Measurements from ENCODE around the gene TPK1. TPM values are rescaled to one million over a fixed set of nuclear protein-coding genes. Genes with fewer than 3 reads are reported as not detected.

The TPK1 gene
- total RNA-seq: 6.7 TPM
- polyA plus RNA-seq: 7.4 TPM
- long read RNA-seq, donor 1: 0 reads
- long read RNA-seq, donor 2: 0 reads
- long read RNA-seq, donor 3, partial matches to known transcripts: 0 of 1 reads
- long read RNA-seq, donor 3, other reads (novel, unspliced or antisense): 0 of 1 reads
- long read RNA-seq, donor 4, partial matches to known transcripts: 0 of 2 reads
- long read RNA-seq, donor 4, other reads (novel, unspliced or antisense): 0 of 2 reads
- long read RNA-seq, donor 5, partial matches to known transcripts: 0 of 4 reads
- long read RNA-seq, donor 5, other reads (novel, unspliced or antisense): 0 of 4 reads
- long read RNA-seq, donor 6, partial matches to known transcripts: 0 of 1 reads
- long read RNA-seq, donor 6, other reads (novel, unspliced or antisense): 0 of 1 reads
- long read RNA-seq, donor 7, partial matches to known transcripts: 0 of 5 reads
- long read RNA-seq, donor 7, other reads (novel, unspliced or antisense): 0 of 5 reads
- long read RNA-seq, donor 8: 0 reads
- long read RNA-seq, donor 9, partial matches to known transcripts: 0 of 2 reads
- long read RNA-seq, donor 9, other reads (novel, unspliced or antisense): 0 of 2 reads
- long read RNA-seq, donor 10, partial matches to known transcripts: 0 of 2 reads
- long read RNA-seq, donor 10, other reads (novel, unspliced or antisense): 0 of 2 reads

DNA sequence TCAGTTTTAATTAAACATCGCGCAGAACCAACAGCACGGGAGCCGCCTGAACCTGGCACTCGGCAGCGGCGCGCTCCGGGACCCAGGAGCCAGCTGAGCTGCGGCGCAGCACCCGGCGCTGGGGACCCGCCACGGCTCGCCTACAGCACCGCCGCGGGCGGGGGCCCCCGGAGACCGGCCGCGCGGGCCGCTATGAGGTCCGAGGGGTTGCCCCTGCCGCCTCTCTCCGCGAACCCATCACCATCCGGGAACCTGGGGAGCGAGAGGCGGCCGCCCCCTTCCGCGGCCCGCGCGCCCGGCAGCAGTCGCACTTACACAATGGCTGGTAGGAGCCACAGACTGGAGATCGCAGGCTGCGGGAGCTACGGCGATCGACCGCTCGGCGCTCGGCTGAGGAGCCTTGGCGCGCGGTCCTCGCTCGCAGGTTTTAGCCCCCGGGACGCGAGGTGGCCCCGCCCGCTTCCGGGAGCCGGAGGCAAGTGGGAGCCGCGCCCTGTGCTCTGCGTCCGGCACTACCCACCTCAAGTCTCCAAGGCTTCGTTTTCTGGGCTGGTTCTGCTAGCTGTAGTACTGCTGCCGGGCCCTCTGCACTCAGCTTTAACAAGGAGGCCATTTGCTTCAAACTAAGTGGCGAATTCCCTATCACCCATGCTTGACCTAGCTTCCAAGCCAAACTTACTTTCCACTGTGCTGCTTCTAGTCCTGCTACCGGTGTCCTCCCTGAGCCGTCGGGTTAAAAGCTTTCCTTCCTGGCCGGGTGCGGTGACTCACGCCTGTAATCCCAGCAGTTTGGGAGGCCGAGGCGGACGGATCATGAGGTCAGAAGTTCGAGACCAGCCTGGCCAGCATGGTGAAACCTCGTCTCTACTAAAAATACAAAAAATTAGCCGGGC is at the start of gene TPK1:
TSS of gene TPK1 (minus strand) at position 402 of the 893 bp plus-strand sequence. CDS start 451 bp downstream, outside the sequence.
- H3K4me3 ChIP-seq (ENCODE audit: low read length in 2 of 2): peak within 1 kb of the TSS; percentile 86 to 91
- no peaks in the 10 kb centered on the region for H3K36me3 ChIP-seq (ENCODE audit: control insufficient read depth in 2 of 2, insufficient read depth in 2 of 2, low read length in 1 of 2)
- H3K27ac ChIP-seq (ENCODE audit: low read depth in 1 of 2, low read length in 1 of 2): peak within 1 kb of the TSS; percentile 81 to 95
- H3K4me1 ChIP-seq (ENCODE audit: control insufficient read depth in 2 of 2, insufficient read depth in 2 of 2, low read length in 2 of 2): peaks cover 5 to 10% of the 10 kb centered on the region in 2 donors
- H3K9me3 ChIP-seq (ENCODE audit: control insufficient read depth in 2 of 2, insufficient read depth in 1 of 2, low read length in 1 of 2): peaks cover 0 to 7% of the 10 kb centered on the region in 2 donors
- WGBS: 9% methylated on average over 81 of the region's 81 CpGs
- H3K27me3 ChIP-seq (ENCODE audit: control insufficient read depth in 2 of 2, insufficient read depth in 1 of 2, low read length in 1 of 2): no peaks in the 10 kb centered on the region
- DNase-seq (ENCODE audit: low read depth in 6 of 9, low spot score in 9 of 9): peak; percentile 79 to 96 (median 89)

DNA sequence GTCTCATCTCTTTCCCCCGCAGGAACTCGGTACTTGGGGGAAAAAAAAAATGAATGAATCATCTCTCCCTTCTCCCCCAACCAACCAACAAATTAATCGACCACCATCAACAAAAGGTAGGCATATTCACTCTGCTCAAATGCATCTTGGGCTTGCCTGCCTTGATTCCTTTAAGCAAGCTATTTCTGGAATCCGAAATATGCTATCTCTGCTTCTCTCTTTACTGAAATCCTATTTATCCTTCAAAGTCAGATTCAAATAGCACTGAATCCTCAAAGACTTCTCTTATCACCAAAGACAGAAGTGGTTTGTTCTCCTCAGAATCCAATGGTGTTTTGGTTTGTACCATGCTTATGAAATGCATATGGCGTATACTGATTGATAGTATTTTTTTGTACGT is 49.6 kb upstream of the TPK1 start:
- no peak for DNase-seq (ENCODE audit: low read depth in 6 of 9, low spot score in 9 of 9)
- Histone ChIP-seq H3K27ac (ENCODE audit: low read depth in 1 of 2, low read length in 1 of 2) (no peak overlapping the region), H3K27me3 (ENCODE audit: control insufficient read depth in 2 of 2, insufficient read depth in 1 of 2, low read length in 1 of 2) (no peaks in the 10 kb centered on the region), H3K4me1 (ENCODE audit: control insufficient read depth in 2 of 2, insufficient read depth in 2 of 2, low read length in 2 of 2) (no peaks in the 10 kb centered on the region), H3K4me3 (ENCODE audit: low read length in 2 of 2) (no peak overlapping the region), H3K9me3 (ENCODE audit: control insufficient read depth in 2 of 2, insufficient read depth in 1 of 2, low read length in 1 of 2) (no peaks in the 10 kb centered on the region), H3K36me3 (ENCODE audit: control insufficient read depth in 2 of 2, insufficient read depth in 2 of 2, low read length in 1 of 2) (no peaks in the 10 kb centered on the region)
- 93% methylated on average over 6 of the region's 6 CpGs for WGBS

DNA sequence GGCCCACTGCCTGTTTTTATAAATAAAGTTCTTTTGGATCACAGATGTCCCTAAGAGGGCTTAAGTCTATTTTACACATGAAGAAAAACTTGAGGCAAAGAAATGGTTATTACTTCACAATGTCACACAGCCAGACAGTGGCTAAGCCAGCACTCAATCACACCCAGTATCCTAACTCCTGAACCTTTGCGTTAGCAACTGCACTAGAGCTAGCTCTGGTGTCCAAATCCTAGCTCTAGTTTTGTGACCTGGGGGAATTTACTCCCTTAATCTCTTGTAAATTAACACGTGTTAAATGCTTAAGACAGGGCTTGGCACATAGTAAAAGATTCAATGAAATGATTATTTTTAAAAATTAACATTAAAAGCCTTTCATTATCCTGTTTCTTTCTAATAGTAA is 49.0 kb upstream of the TPK1 start:
- 92% methylated on average over 2 of the region's 2 CpGs for WGBS

DNA sequence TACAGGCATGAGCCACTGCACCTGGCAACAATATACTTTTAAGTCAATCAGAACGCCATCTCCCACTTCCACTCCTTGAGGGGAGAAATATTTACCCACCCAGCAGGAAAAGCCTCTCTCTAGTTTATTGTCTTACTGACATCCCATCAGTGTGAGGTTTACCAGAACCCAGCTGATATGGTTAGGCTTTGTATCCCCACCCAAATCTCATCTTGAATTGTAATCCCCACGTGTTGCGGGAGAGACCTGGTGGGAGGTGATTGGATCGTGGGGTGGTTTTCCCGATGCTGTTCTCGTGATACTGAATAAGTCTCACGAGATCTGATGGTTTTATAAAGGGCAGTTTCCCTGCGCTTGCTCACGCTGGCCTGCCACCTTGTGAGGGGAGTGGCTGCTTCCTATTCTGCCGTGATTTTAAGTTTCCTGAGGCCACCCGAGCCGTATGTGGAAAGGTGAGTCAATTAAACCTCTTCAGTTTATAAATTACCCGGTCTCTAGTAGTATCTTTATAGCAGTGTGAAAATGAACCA is 37.5 kb upstream of the TPK1 start:
- Histone ChIP-seq H3K36me3 (ENCODE audit: control insufficient read depth in 2 of 2, insufficient read depth in 2 of 2, low read length in 1 of 2) (no peaks in the 10 kb centered on the region), H3K4me1 (ENCODE audit: control insufficient read depth in 2 of 2, insufficient read depth in 2 of 2, low read length in 2 of 2) (no peaks in the 10 kb centered on the region), H3K4me3 (ENCODE audit: low read length in 2 of 2) (no peak overlapping the region), H3K27ac (ENCODE audit: low read depth in 1 of 2, low read length in 1 of 2) (no peak overlapping the region), H3K9me3 (ENCODE audit: control insufficient read depth in 2 of 2, insufficient read depth in 1 of 2, low read length in 1 of 2) (no peaks in the 10 kb centered on the region), H3K27me3 (ENCODE audit: control insufficient read depth in 2 of 2, insufficient read depth in 1 of 2, low read length in 1 of 2) (no peaks in the 10 kb centered on the region)
- WGBS: 95% methylated on average over 13 of the region's 13 CpGs
- no peak for DNase-seq (ENCODE audit: low read depth in 6 of 9, low spot score in 9 of 9)

More for the DNA sequence above, 49.0 kb upstream of the TPK1 start:
- DNase-seq (ENCODE audit: low read depth in 6 of 9, low spot score in 9 of 9): no peak
- Histone ChIP-seq H3K9me3 (ENCODE audit: control insufficient read depth in 2 of 2, insufficient read depth in 1 of 2, low read length in 1 of 2) (no peaks in the 10 kb centered on the region), H3K27ac (ENCODE audit: low read depth in 1 of 2, low read length in 1 of 2) (no peak overlapping the region), H3K4me1 (ENCODE audit: control insufficient read depth in 2 of 2, insufficient read depth in 2 of 2, low read length in 2 of 2) (no peaks in the 10 kb centered on the region), H3K27me3 (ENCODE audit: control insufficient read depth in 2 of 2, insufficient read depth in 1 of 2, low read length in 1 of 2) (no peaks in the 10 kb centered on the region), H3K36me3 (ENCODE audit: control insufficient read depth in 2 of 2, insufficient read depth in 2 of 2, low read length in 1 of 2) (no peaks in the 10 kb centered on the region), H3K4me3 (ENCODE audit: low read length in 2 of 2) (no peak overlapping the region)

DNA sequence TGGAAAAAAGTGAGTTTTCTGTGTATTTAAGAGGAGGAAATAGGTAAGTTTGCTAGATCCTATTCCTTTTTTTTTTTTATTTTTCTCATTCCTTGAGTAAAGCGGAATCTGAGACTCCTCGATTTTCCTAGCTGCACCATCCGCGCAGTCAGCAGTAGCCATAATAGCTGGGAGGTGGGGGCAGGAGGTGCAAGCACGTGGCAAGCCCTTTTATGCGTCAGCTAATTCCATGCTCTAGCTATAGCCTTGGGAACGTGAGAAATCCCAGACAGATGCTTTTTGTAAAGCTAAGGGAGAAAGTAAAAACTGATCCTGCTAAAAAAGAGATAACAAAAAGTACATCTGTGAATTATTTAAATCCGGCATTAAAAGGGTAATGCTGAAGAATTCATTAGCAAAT is 33.2 kb upstream of the TPK1 start:
- DNase-seq (ENCODE audit: low read depth in 6 of 9, low spot score in 9 of 9): no peak
- no peaks in the 10 kb centered on the region for H3K27me3 ChIP-seq (ENCODE audit: control insufficient read depth in 2 of 2, insufficient read depth in 1 of 2, low read length in 1 of 2)
- 89% methylated on average over 8 of the region's 8 CpGs for WGBS
- H3K36me3 ChIP-seq (ENCODE audit: control insufficient read depth in 2 of 2, insufficient read depth in 2 of 2, low read length in 1 of 2): no peaks in the 10 kb centered on the region
- no peaks in the 10 kb centered on the region for H3K9me3 ChIP-seq (ENCODE audit: control insufficient read depth in 2 of 2, insufficient read depth in 1 of 2, low read length in 1 of 2)
- no peak overlapping the region for H3K27ac ChIP-seq (ENCODE audit: low read depth in 1 of 2, low read length in 1 of 2)
- no peak overlapping the region for H3K4me3 ChIP-seq (ENCODE audit: low read length in 2 of 2)
- no peaks in the 10 kb centered on the region for H3K4me1 ChIP-seq (ENCODE audit: control insufficient read depth in 2 of 2, insufficient read depth in 2 of 2, low read length in 2 of 2)

DNA sequence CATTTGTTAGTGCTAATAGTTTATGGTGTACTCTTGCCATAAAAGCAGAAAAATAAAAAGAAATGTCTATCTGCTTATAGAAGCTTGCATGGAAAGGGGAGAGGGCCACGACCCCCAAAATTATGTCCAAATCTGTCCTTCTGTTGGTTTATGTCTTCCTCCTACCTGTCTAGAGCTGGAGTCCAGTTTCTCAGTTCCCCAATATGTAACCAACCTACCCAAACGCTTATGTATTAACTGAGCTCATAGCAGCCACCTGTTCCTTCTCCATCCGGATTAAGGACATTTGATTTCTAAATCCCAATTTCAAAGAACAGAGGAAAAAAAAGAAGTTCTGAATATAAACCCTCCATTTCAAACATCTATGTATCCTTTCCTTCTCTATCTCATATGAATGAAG is 30.3 kb upstream of the TPK1 start:
- no peaks in the 10 kb centered on the region for H3K4me1 ChIP-seq (ENCODE audit: control insufficient read depth in 2 of 2, insufficient read depth in 2 of 2, low read length in 2 of 2)
- no peak overlapping the region for H3K4me3 ChIP-seq (ENCODE audit: low read length in 2 of 2)
- no peak overlapping the region for H3K27ac ChIP-seq (ENCODE audit: low read depth in 1 of 2, low read length in 1 of 2)
- H3K36me3 ChIP-seq (ENCODE audit: control insufficient read depth in 2 of 2, insufficient read depth in 2 of 2, low read length in 1 of 2): no peaks in the 10 kb centered on the region
- no peak for DNase-seq (ENCODE audit: low read depth in 6 of 9, low spot score in 9 of 9)
- 96% methylated on average over 3 of the region's 3 CpGs for WGBS
- no peaks in the 10 kb centered on the region for H3K27me3 ChIP-seq (ENCODE audit: control insufficient read depth in 2 of 2, insufficient read depth in 1 of 2, low read length in 1 of 2)
- H3K9me3 ChIP-seq (ENCODE audit: control insufficient read depth in 2 of 2, insufficient read depth in 1 of 2, low read length in 1 of 2): no peaks in the 10 kb centered on the region

DNA sequence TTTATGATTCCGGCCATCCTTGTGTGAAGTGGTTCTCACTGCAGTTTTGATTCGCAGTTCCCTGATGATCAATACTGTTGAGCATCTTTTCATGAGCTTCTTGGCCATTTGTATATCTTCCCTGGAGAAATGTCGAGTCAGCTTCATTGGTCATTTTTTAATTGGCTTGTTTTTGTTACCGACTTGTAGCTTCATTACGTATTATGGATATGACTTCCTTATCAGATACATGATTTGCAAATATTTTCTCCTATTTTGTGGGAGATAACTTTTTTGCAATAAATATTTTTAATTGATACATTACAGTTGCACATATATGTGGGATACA is 27.4 kb upstream of the TPK1 start:
- Histone ChIP-seq H3K27me3 (ENCODE audit: control insufficient read depth in 2 of 2, insufficient read depth in 1 of 2, low read length in 1 of 2) (no peaks in the 10 kb centered on the region), H3K4me1 (ENCODE audit: control insufficient read depth in 2 of 2, insufficient read depth in 2 of 2, low read length in 2 of 2) (no peaks in the 10 kb centered on the region), H3K36me3 (ENCODE audit: control insufficient read depth in 2 of 2, insufficient read depth in 2 of 2, low read length in 1 of 2) (no peaks in the 10 kb centered on the region), H3K4me3 (ENCODE audit: low read length in 2 of 2) (no peak overlapping the region), H3K27ac (ENCODE audit: low read depth in 1 of 2, low read length in 1 of 2) (no peak overlapping the region), H3K9me3 (ENCODE audit: control insufficient read depth in 2 of 2, insufficient read depth in 1 of 2, low read length in 1 of 2) (no peaks in the 10 kb centered on the region)
- no peak for DNase-seq (ENCODE audit: low read depth in 6 of 9, low spot score in 9 of 9)
- 96% methylated on average over 5 of the region's 5 CpGs for WGBS

DNA sequence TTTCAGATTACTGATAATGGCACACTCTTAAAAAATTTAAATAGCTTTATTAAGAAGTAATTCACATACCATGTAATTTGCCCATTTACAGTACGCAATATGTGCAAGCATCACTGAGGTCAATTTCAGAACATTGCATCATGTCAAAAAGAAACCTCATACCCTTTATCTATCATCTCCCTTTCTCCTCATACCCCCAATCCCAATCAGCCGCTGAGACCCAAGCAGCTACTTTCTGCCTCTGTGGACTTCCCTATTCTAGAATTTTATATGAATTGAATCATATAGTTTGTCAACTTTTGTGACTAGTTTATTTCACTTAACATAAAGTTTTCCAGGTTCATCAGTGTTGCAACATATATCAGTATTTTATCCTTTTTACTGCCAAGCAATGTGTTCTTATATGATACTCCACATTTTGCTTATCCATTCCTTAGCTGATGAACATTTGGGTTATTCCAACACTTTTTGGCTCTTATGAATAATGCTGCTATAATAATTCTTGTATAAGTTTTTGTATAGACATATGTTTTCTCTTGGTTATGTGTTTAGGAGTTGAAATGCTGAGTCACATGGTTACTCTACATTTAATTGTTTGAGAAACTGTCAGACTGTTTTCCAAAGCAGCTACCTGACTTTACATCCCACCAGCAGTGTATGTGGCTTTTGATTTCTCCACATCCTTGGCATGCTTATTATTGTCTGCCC is 26.9 kb upstream of the TPK1 start:
- DNase-seq (ENCODE audit: low read depth in 6 of 9, low spot score in 9 of 9): no peak
- Histone ChIP-seq H3K9me3 (ENCODE audit: control insufficient read depth in 2 of 2, insufficient read depth in 1 of 2, low read length in 1 of 2) (no peaks in the 10 kb centered on the region), H3K4me3 (ENCODE audit: low read length in 2 of 2) (no peak overlapping the region), H3K27me3 (ENCODE audit: control insufficient read depth in 2 of 2, insufficient read depth in 1 of 2, low read length in 1 of 2) (no peaks in the 10 kb centered on the region), H3K27ac (ENCODE audit: low read depth in 1 of 2, low read length in 1 of 2) (no peak overlapping the region), H3K4me1 (ENCODE audit: control insufficient read depth in 2 of 2, insufficient read depth in 2 of 2, low read length in 2 of 2) (no peaks in the 10 kb centered on the region), H3K36me3 (ENCODE audit: control insufficient read depth in 2 of 2, insufficient read depth in 2 of 2, low read length in 1 of 2) (no peaks in the 10 kb centered on the region)
- WGBS: 96% methylated on average over 2 of the region's 2 CpGs

All from thymus (tissue), 14 donors.